SK-N-SH (cell line): ENCODE results near the gene MED16. TPM values are rescaled to one million over a fixed set of nuclear protein-coding genes. Genes with fewer than 3 reads are reported as not detected.

ENCODE experiments used
- CTCF ChIA-PET: fragments of 300-600, 350-600 bp; formaldehyde crosslinking; extraction: SDS; loops from one replicate; lab custom pipeline; 2021; lab: Yijun Ruan, JAX
- POLR2A ChIA-PET: fragments of 350-600 bp; sonication (Branson Sonifier 250); formaldehyde crosslinking; extraction: SDS; loops from one replicate; lab custom pipeline; 2020; ENCODE audit warnings: antibody characterized with exemption, inconsistent platforms; lab: Yijun Ruan, JAX
- DNase-seq: peaks from one replicate; pipeline ENCODE4 v3.0.0; 2012
- H2AFZ ChIP-seq: fragments of 200-600 bp; sonication (generic); 2 replicates; pipeline ENCODE4 v1.8.1; 2016; ENCODE audit warnings: antibody characterized with exemption, mild to moderate bottlenecking, low read depth
- H3F3A ChIP-seq: fragments of 200-600 bp; sonication (generic); replicated peaks from 2 replicates; pipeline ENCODE3; 2016; ENCODE audit warnings: antibody characterized with exemption, mild to moderate bottlenecking; ENCODE audit not compliant: insufficient read depth
- H3K27ac ChIP-seq, 2 experiments: fragments of 200-500 bp in 1 of 2; fragments of 200-600 bp in 1 of 2; sonication (Bioruptor generic) in 1 of 2; sonication (generic), shearing (Covaris generic) in 1 of 2; 2 replicates each; pipeline versions ENCODE4 v1.5.1 to v1.6.1; 2014 to 2016; ENCODE audit warnings: low read depth in 2 of 2, inconsistent platforms in 1 of 2, low read length in 1 of 2, mild to moderate bottlenecking in 1 of 2, mixed read lengths in 1 of 2
- H3K27me3 ChIP-seq: fragments of 200-600 bp; sonication (generic), shearing (Covaris generic); 2 replicates; pipeline ENCODE4 v1.6.1; 2016; ENCODE audit warnings: mixed run types; ENCODE audit not compliant: insufficient read depth
- H3K36me3 ChIP-seq, 2 experiments: fragments of 200-500 bp in 1 of 2; fragments of 200-600 bp in 1 of 2; sonication (Bioruptor generic) in 1 of 2; sonication (generic) in 1 of 2; replicated peaks in 1 of 2; 2 replicates each; pipeline versions ENCODE3 to v1.5.1; 2014 to 2016; ENCODE audit warnings: low read length in 1 of 2, mild to moderate bottlenecking in 1 of 2; ENCODE audit not compliant: insufficient read depth in 2 of 2, control insufficient read depth in 1 of 2
- H3K4me1 ChIP-seq, 2 experiments: fragments of 200-500 bp in 1 of 2; fragments of 200-600 bp in 1 of 2; sonication (Bioruptor generic) in 1 of 2; sonication (generic), shearing (Covaris generic) in 1 of 2; 2 replicates each; pipeline versions ENCODE4 v1.5.1 to v1.6.1; 2014 to 2016; ENCODE audit warnings: low read depth in 1 of 2, low read length in 1 of 2, mixed run types in 1 of 2; ENCODE audit not compliant: insufficient read depth in 2 of 2, control insufficient read depth in 1 of 2
- H3K4me2 ChIP-seq: fragments of 200-600 bp; sonication (generic), shearing (Covaris generic); 2 replicates; pipeline ENCODE4 v1.6.1; 2017; ENCODE audit warnings: mixed run types
- H3K4me3 ChIP-seq, 2 experiments: fragments of 200-500 bp in 1 of 2; fragments of 200-600 bp in 1 of 2; sonication (Bioruptor generic) in 1 of 2; sonication (generic), shearing (Covaris generic) in 1 of 2; 2 replicates each; pipeline versions ENCODE4 v1.5.1 to v1.8.1; 2014 to 2016; ENCODE audit warnings: low read depth in 2 of 2, inconsistent platforms in 1 of 2, low read length in 1 of 2, mild to moderate bottlenecking in 1 of 2, mixed read lengths in 1 of 2, moderate library complexity in 1 of 2
- H3K79me2 ChIP-seq: fragments of 200-600 bp; sonication (generic); 2 replicates; pipeline ENCODE4 v1.8.1; 2017; ENCODE audit warnings: mild to moderate bottlenecking; ENCODE audit not compliant: insufficient read depth
- H3K9ac ChIP-seq: fragments of 200-600 bp; sonication (generic); 2 replicates; pipeline ENCODE4 v1.6.1; 2017; ENCODE audit warnings: mixed run types
- H3K9me2 ChIP-seq: fragments of 200-600 bp; sonication (generic); 2 replicates; pipeline ENCODE4 v1.6.1; 2017; ENCODE audit warnings: mixed run types
- H3K9me3 ChIP-seq: fragments of 200-600 bp; sonication (generic); 2 replicates; pipeline ENCODE4 v1.6.1; 2017; ENCODE audit warnings: mixed run types, mild to moderate bottlenecking, moderate library complexity
- H4K20me1 ChIP-seq: fragments of 200-600 bp; sonication (generic); 2 replicates; pipeline ENCODE4 v1.6.1; 2017; ENCODE audit warnings: mild to moderate bottlenecking, mixed run types; ENCODE audit not compliant: insufficient read depth
- ELF1 ChIP-seq: IDR thresholded peaks from 2 replicates; pipeline ENCODE4 v1.4.0; 2012
- FOXJ3 ChIP-seq: sonication (generic); formaldehyde crosslinking; IDR thresholded peaks from 2 replicates; pipeline ENCODE4 v1.5.1; 2020; ENCODE audit warnings: mild to moderate bottlenecking, missing genetic modification reagents
- FOXM1 ChIP-seq: IDR thresholded peaks from 2 replicates; pipeline ENCODE4 v1.4.0; 2012; ENCODE audit warnings: low read depth, mild to moderate bottlenecking
- JUND ChIP-seq: IDR thresholded peaks from 2 replicates; pipeline ENCODE4 v1.4.0; 2012
- MEF2A ChIP-seq: IDR thresholded peaks from 2 replicates; pipeline ENCODE4 v1.4.0; 2012; ENCODE audit warnings: low read depth, borderline replicate concordance
- NFIC ChIP-seq: IDR thresholded peaks from 2 replicates; pipeline ENCODE4 v1.4.0; 2012; ENCODE audit warnings: borderline replicate concordance
- TAF1 ChIP-seq: IDR thresholded peaks from 2 replicates; pipeline ENCODE4 v1.6.1; 2012; ENCODE audit warnings: low read depth, mild to moderate bottlenecking, low read length, moderate library complexity, borderline replicate concordance
- TCF12 ChIP-seq: IDR thresholded peaks from 2 replicates; pipeline ENCODE4 v1.4.0; 2012
- YY1 ChIP-seq: IDR thresholded peaks from 2 replicates; pipeline ENCODE4 v1.4.0; 2012; ENCODE audit warnings: low read depth, mild to moderate bottlenecking
- WGBS: methylation state at CpG from one replicate; pipeline ENCODE4 v1.1.6; 2017; ENCODE audit warnings: low lambda C conversion rate; 5-methylcytosine and 5-hydroxymethylcytosine counted together
- polyA plus RNA-seq, 3 experiments: library from polyadenylated mRNA; depleted of rRNA; stranded (reverse); fragments of >200 nt; gene quantifications; 2 replicates each; pipeline ENCODE4 v1.2.3, GENCODE V29; 2012
- TF ChIP-seq, protein P1 (sequence below): fragments of 150-350 bp; IDR thresholded peaks from 2 replicates; pipeline ENCODE4 v1.6.1; 2016; ENCODE audit warnings: mild to moderate bottlenecking, low read depth, low read length
- TF ChIP-seq, protein P2 (sequence below): IDR thresholded peaks from 2 replicates; pipeline ENCODE4; 2012
- TF ChIP-seq, protein P3 (sequence below): fragments of 200-600 bp; sonication (generic); IDR thresholded peaks from 2 replicates; pipeline ENCODE4 v1.6.1; 2017; ENCODE audit warnings: antibody characterized with exemption, mild to moderate bottlenecking, moderate library complexity
- TF ChIP-seq, protein P4 (sequence below): IDR thresholded peaks from 2 replicates; pipeline ENCODE4 v1.4.0; 2012; ENCODE audit warnings: low read depth, borderline replicate concordance

MED16 gene
- polyA plus RNA-seq, 1 of the 3 experiments (the other 2 are of a cell fraction) = 40.6 TPM

DNA sequence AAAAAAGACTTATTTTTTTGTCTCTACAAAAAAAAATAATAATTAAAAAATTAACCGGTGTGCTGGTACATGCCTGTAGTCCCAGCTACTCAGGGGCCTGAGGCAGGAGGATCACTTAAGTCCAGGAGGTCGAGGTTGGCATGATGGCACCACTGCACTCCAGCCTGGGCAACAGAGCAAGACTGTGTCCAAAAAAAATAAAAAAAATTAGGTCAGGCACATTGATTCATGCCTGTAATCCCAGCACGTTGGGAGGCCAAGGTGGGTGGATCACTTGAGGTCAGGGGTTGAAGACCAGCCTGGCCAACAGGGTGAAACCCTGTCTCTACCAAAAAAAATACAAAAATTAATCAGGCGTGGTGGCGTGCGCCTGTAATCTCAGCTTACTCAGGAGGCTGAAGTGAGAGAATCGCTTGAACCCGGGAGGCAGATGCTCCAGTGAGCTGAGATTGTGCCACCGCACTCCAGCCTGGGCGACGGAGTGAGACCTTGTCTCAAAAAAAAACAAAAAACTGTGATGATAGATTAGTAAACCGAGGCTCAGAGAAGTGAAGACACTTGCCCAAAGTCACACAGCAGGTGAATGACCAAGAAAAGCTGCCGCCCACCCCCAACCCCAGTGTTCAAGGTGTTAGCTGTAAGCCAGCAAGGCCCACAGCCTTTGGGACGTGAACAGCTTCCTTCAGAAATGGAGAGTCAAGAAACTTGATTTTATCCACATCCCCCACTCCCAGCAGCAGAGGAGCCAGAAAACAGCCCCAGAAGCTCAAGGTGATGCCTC, 9.6 kb upstream of the MED16 start (continued):
- TF ChIP-seq, protein P1, sequence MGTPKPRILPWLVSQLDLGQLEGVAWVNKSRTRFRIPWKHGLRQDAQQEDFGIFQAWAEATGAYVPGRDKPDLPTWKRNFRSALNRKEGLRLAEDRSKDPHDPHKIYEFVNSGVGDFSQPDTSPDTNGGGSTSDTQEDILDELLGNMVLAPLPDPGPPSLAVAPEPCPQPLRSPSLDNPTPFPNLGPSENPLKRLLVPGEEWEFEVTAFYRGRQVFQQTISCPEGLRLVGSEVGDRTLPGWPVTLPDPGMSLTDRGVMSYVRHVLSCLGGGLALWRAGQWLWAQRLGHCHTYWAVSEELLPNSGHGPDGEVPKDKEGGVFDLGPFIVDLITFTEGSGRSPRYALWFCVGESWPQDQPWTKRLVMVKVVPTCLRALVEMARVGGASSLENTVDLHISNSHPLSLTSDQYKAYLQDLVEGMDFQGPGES = no peak
- TF ChIP-seq TCF12 (no peak), TAF1 (no peak), FOXJ3 (no peak)
- TF ChIP-seq, protein P2, sequence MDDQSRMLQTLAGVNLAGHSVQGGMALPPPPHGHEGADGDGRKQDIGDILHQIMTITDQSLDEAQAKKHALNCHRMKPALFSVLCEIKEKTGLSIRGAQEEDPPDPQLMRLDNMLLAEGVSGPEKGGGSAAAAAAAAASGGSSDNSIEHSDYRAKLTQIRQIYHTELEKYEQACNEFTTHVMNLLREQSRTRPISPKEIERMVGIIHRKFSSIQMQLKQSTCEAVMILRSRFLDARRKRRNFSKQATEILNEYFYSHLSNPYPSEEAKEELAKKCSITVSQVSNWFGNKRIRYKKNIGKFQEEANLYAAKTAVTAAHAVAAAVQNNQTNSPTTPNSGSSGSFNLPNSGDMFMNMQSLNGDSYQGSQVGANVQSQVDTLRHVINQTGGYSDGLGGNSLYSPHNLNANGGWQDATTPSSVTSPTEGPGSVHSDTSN = no peak
- TF ChIP-seq, all 33 proteins: peak for 0

DNA sequence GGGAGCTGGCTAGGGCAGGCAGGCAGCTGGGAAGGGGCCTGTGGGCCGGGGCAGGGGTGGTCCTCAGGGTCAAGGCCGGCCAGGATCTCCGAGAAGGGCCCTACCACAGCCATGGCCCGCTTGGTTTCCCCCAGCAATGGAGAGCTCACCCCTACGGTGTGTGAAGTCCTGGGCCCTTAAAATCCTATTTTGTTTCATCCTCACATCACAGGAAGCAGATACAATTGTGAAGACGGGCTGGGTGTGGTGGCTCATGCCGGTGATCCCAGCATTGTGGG, 9.0 kb upstream of the MED16 start:
- peaks cover 0 to 16% of the 10 kb centered on the region in 2 experiments for H3K36me3 ChIP-seq
- peaks cover 35% of the 10 kb centered on the region for H4K20me1 ChIP-seq
- no peaks in the 10 kb centered on the region; a peak in 1 of 4 replicates for H3K4me1 ChIP-seq
- H3K9me2 ChIP-seq = no peaks in the 10 kb centered on the region
- no peak overlapping the region for H3K9ac ChIP-seq
- peaks cover 4% of the 10 kb centered on the region for H3F3A ChIP-seq
- POLR2A ChIA-PET = no interaction called here
- no peak overlapping the region for H2AFZ ChIP-seq
- no peaks in the 10 kb centered on the region for H3K9me3 ChIP-seq
- peaks cover 47% of the 10 kb centered on the region for H3K79me2 ChIP-seq
- no peak overlapping the region for H3K27ac ChIP-seq
- CTCF ChIA-PET = interaction anchor here (1.7 kb wide), 1 partner anchor 21 kb away, joined by 5 read pairs; no protein-coding TSS in a partner anchor
- H3K4me2 ChIP-seq = no peak overlapping the region
- no peak for DNase-seq
- no peaks in the 10 kb centered on the region for H3K27me3 ChIP-seq
- no peak overlapping the region for H3K4me3 ChIP-seq
- 96% methylated on average over 5 of the region's 7 CpGs for WGBS
- TF ChIP-seq ELF1 = no peak
- TF ChIP-seq FOXM1 = no peak
- TF ChIP-seq YY1 = no peak
- no peak for TF ChIP-seq MEF2A

DNA sequence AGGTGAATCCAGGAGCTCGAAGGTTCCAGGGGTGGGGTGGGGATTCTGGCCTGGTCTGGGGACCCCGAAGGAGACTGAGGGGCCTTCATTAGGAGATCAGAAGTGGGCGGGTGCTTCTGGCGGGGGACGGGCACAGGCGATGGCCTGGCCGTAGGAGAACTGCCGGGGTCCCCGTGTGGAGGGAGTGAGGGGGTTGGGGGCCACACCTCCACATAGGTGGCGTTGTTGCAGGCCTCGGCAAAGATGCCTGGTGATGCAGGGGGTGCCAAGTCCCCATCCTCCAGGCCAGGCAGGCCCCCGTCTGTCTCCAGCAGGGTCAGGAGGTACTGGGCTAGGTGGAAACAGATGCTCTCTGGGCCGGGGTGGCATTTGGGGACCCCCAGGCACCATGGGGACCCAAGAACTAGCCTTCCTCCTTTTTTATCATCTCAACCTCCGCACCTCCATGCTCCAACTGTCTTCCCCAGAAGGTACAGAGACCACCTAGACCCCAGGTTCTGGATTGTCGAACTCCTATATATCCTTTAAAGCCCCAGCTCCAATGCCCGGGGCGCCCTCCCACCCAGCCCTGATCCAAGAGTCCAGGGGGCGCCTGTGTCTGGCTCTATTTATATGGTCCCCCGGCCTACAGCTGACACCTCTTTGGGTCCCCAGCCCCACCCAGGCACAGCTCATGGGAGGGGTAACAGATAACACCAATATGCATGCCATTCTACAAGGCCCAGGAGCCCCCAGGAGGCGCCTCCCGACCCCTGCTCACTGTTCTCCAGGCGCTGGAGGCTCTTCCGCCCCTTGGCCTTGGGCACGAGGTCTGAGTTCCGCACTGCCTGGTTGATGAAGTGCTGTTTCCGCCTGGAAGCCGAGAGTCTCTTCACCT, 8.5 kb upstream of the MED16 start:
- Histone ChIP-seq H3F3A (peaks cover 4% of the 10 kb centered on the region), H3K9ac (no peak overlapping the region), H3K79me2 (peaks cover 41% of the 10 kb centered on the region), H3K27me3 (no peaks in the 10 kb centered on the region), H3K9me2 (no peaks in the 10 kb centered on the region), H3K4me2 (no peak overlapping the region), H3K27ac (no peak overlapping the region)
- WGBS = 92% methylated on average over 16 of the region's 27 CpGs
- TF ChIP-seq NFIC (no peak), YY1 (no peak), JUND (no peak)
- TF ChIP-seq, protein P3, sequence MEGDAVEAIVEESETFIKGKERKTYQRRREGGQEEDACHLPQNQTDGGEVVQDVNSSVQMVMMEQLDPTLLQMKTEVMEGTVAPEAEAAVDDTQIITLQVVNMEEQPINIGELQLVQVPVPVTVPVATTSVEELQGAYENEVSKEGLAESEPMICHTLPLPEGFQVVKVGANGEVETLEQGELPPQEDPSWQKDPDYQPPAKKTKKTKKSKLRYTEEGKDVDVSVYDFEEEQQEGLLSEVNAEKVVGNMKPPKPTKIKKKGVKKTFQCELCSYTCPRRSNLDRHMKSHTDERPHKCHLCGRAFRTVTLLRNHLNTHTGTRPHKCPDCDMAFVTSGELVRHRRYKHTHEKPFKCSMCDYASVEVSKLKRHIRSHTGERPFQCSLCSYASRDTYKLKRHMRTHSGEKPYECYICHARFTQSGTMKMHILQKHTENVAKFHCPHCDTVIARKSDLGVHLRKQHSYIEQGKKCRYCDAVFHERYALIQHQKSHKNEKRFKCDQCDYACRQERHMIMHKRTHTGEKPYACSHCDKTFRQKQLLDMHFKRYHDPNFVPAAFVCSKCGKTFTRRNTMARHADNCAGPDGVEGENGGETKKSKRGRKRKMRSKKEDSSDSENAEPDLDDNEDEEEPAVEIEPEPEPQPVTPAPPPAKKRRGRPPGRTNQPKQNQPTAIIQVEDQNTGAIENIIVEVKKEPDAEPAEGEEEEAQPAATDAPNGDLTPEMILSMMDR = no peak
- TF ChIP-seq, protein P4, sequence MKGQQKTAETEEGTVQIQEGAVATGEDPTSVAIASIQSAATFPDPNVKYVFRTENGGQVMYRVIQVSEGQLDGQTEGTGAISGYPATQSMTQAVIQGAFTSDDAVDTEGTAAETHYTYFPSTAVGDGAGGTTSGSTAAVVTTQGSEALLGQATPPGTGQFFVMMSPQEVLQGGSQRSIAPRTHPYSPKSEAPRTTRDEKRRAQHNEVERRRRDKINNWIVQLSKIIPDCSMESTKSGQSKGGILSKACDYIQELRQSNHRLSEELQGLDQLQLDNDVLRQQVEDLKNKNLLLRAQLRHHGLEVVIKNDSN = no peak
- TF ChIP-seq, all 33 proteins: peak for 0
- ChIA-PET CTCF (interaction anchor here (1.1 to 1.7 kb wide), 2 partner anchors 21 to 38 kb away, joined by 5 read pairs; no protein-coding TSS in a partner anchor), POLR2A (no interaction called here)
- H3K4me1 ChIP-seq = no peaks in the 10 kb centered on the region; a peak in 1 of 4 replicates
- H2AFZ ChIP-seq = no peak overlapping the region
- H3K9me3 ChIP-seq = no peaks in the 10 kb centered on the region
- DNase-seq = no peak
- no peak overlapping the region for H3K4me3 ChIP-seq
- H3K36me3 ChIP-seq = peaks cover 0 to 19% of the 10 kb centered on the region in 2 experiments
- H4K20me1 ChIP-seq = peaks cover 31% of the 10 kb centered on the region
